GM12878 (cell line): ENCODE measurements around the gene CYB561A3. TPM values are rescaled to one million over a fixed set of nuclear protein-coding genes. Genes with fewer than 3 reads are reported as not detected.

Experiments used
- ATAC-seq: fragments of 200-7000 bp; cut with Tn5 transposase; 3 replicates; pipeline ENCODE4 v1.9.1; 2020; ENCODE audit warnings: mild to moderate bottlenecking, moderate library complexity
- BruUV-seq: library from RNA; stranded (reverse); fragments of 400-500 nt; replicated peaks from 2 replicates; lab custom pipeline; 2021; lab: Mats Ljungman, UMichigan
- CTCF ChIA-PET: fragments of 300-600 bp; sonication (Branson Sonifier 250); formaldehyde crosslinking; extraction: SDS; loops from one replicate; lab custom pipeline; 2021; ENCODE audit warnings: inconsistent platforms; lab: Yijun Ruan, JAX
- POLR2A ChIA-PET: fragments of 350-600 bp; formaldehyde crosslinking; extraction: SDS; loops from one replicate; lab custom pipeline; 2021; ENCODE audit warnings: inconsistent platforms; lab: Charles Lee
- RAD21 ChIA-PET: fragments of 300-600 bp; sonication (Branson Sonifier 250); formaldehyde crosslinking; loops from one replicate; lab custom pipeline; 2023; ENCODE audit warnings: antibody characterized with exemption; ENCODE audit not compliant: unreplicated experiment; lab: Charles Lee
- SMC1A ChIA-PET: fragments of 300-600 bp; sonication (Branson Sonifier 250); formaldehyde crosslinking; loops from one replicate; lab custom pipeline; 2023; ENCODE audit not compliant: unreplicated experiment, uncharacterized antibody; lab: Charles Lee
- DNase-seq: peaks from one replicate; pipeline ENCODE4 v3.0.0-alpha.2; 2011; ENCODE audit warnings: low read depth, low spot score
- FAIRE-seq: peaks from 3 replicates; lab custom pipeline; 2011; peaks lifted over from hg19 to GRCh38; lab: Jason Lieb, UNC
- H2AFZ ChIP-seq: 2 replicates; pipeline ENCODE4 v1.6.0; 2011; ENCODE audit warnings: low read depth, low read length, control low read depth; ENCODE audit not compliant: control insufficient read depth
- H3K27ac ChIP-seq: 2 replicates; pipeline ENCODE4 v1.5.1; 2011; ENCODE audit warnings: control low read depth; ENCODE audit not compliant: control insufficient read depth, insufficient read depth
- H3K27me3 ChIP-seq, 2 experiments: replicated peaks in 1 of 2; 2 replicates each; pipeline versions ENCODE4 v1.6.0 to v1.6.1; 2011; ENCODE audit warnings: low read length in 1 of 2; ENCODE audit not compliant: control insufficient read depth in 2 of 2, insufficient read depth in 2 of 2
- H3K36me3 ChIP-seq, 2 experiments: 2 replicates each; pipeline ENCODE4 v1.5.1; 2011; ENCODE audit warnings: low read length in 1 of 2; ENCODE audit not compliant: control insufficient read depth in 2 of 2, insufficient read depth in 2 of 2
- H3K4me1 ChIP-seq: 2 replicates; pipeline ENCODE4 v1.6.1; 2011; ENCODE audit warnings: mild to moderate bottlenecking, low read length, moderate library complexity, mixed read lengths; ENCODE audit not compliant: control insufficient read depth, insufficient read depth
- H3K4me2 ChIP-seq: 2 replicates; pipeline ENCODE4 v1.6.0; 2011; ENCODE audit warnings: control low read depth; ENCODE audit not compliant: control insufficient read depth, insufficient read depth
- H3K4me3 ChIP-seq: fragments of 200-600 bp; sonication (generic); 2 replicates; pipeline ENCODE4 v1.5.1; 2016
- H3K79me2 ChIP-seq: 2 replicates; pipeline ENCODE4 v1.6.0; 2011; ENCODE audit warnings: low read length; ENCODE audit not compliant: control insufficient read depth, insufficient read depth
- H3K9ac ChIP-seq: 2 replicates; pipeline ENCODE4 v1.8.0; 2011; ENCODE audit warnings: low read length, control low read depth, mixed read lengths; ENCODE audit not compliant: control insufficient read depth, insufficient read depth
- H3K9me3 ChIP-seq: replicated peaks from 3 replicates; pipeline ENCODE4 v1.5.1; 2011; ENCODE audit warnings: mild to moderate bottlenecking, low read length; ENCODE audit not compliant: control insufficient read depth, insufficient read depth
- H4K20me1 ChIP-seq: 2 replicates; pipeline ENCODE4 v1.6.0; 2011; ENCODE audit not compliant: control insufficient read depth, insufficient read depth
- CHD1 ChIP-seq: IDR thresholded peaks from 2 replicates; pipeline ENCODE4 v1.6.1; 2012; ENCODE audit warnings: low read depth, low read length, improper control_type of control experiment
- CREB1 ChIP-seq: IDR thresholded peaks from 2 replicates; pipeline ENCODE4 v1.6.1; 2012; ENCODE audit warnings: low read depth, mild to moderate bottlenecking, inconsistent platforms
- IKZF2 ChIP-seq, 2 experiments: fragments of 450-650 bp; IDR thresholded peaks; 2 replicates each; pipeline ENCODE4 v1.6.1; 2017; ENCODE audit warnings: mild to moderate bottlenecking in 2 of 2, moderate library complexity in 2 of 2
- NBN ChIP-seq: fragments of 450-650 bp; IDR thresholded peaks from 2 replicates; pipeline ENCODE4 v1.6.1; 2016
- TCF3 ChIP-seq: IDR thresholded peaks from 2 replicates; pipeline ENCODE4 v1.6.1; 2012; ENCODE audit warnings: low read depth, mild to moderate bottlenecking, low read length, borderline replicate concordance; ENCODE audit not compliant: insufficient read depth
- ZSCAN29 ChIP-seq: fragments of 450-650 bp; IDR thresholded peaks from 2 replicates; pipeline ENCODE4 v1.6.1; 2017; ENCODE audit warnings: mild to moderate bottlenecking, moderate library complexity
- WGBS: methylation state at CpG from one replicate; pipeline ENCODE4 v1.1.6; 2016; ENCODE audit warnings: low lambda C conversion rate; ENCODE audit not compliant: insufficient replicate concordance, insufficient coverage; ENCODE audit errors: missing lambda C conversion rate; 5-methylcytosine and 5-hydroxymethylcytosine counted together
- in situ Hi-C: fragments of 300-500 bp; cut with MboI; formaldehyde crosslinking; loops from 9 replicates; pipeline ENCODE4 v1.14.3; 2018; ENCODE audit warnings: mixed read lengths
- intact Hi-C: fragments of 100-400 bp; cut with micrococcal nuclease; formaldehyde crosslinking; loops from one replicate; pipeline ENCODE4 v1.14.2; 2022; ENCODE audit not compliant: unreplicated experiment
- polyA plus RNA-seq, 11 experiments: library from polyadenylated mRNA; depleted of rRNA in 4 of 11; unstranded in 6 of 11; stranded (reverse) in 5 of 11; fragments of >200 nt; fragmentation: Nextera tagmentation in 4 of 11; fragmentation: Illumina TruSeq in 1 of 11; extraction: Ambion mirVana in 4 of 11; extraction: Trizol in 1 of 11; gene quantifications; 1 replicate in 1 of 11; 2 replicates in 10 of 11; pipeline versions ENCODE4 v1.2.1 to v1.2.3, GENCODE V29; 2011 to 2016; ENCODE audit warnings: inconsistent platforms in 2 of 11, missing spikeins in 2 of 11, low read depth in 1 of 11
- total RNA-seq, 4 experiments: library from RNA; depleted of rRNA in 3 of 4; stranded (reverse); fragments of >200 nt in 3 of 4; fragmentation: Illumina TruSeq in 1 of 4; extraction: Trizol in 1 of 4; gene quantifications; 2 replicates each; pipeline versions ENCODE4 v1.2.1 to v1.2.3, GENCODE V29; 2013 to 2021
- TF ChIP-seq, protein P1 (sequence below): IDR thresholded peaks from 2 replicates; pipeline ENCODE4 v1.6.1; 2012; ENCODE audit warnings: low read length, inconsistent platforms

The CYB561A3 gene
- total and polyA plus RNA-seq, 10 of the 15 experiments (the other 5 are each of a cell fraction or from before 2014, with no cell fraction given): 40.1 to 169 (median 74.4) TPM

- ChIA-PET CTCF (interaction anchor here (1.2 to 10.2 kb wide), 18 partner anchors 8 to 504 kb away, joined by 3 to 729 read pairs (median 16); partner anchors contain the start of genes CPSF7, CYB561A3, SDHAF2 and TMEM138), SMC1A (interaction anchor here (0.8 to 8.1 kb wide), 15 partner anchors 10 to 100 kb away, joined by 3 to 414 read pairs (median 9); partner anchors contain the start of genes CYB561A3, TMEM138, TMEM216 and VWCE), POLR2A (interaction anchor here (0.6 to 5.9 kb wide), 9 partner anchors 19 to 164 kb away, joined by 3 to 86 read pairs (median 8); partner anchors contain the start of genes CYB561A3, TMEM138 and TMEM216), RAD21 (interaction anchor here (0.8 to 6.5 kb wide), 14 partner anchors 8 to 100 kb away, joined by 3 to 424 read pairs (median 8); partner anchors contain the start of genes CYB561A3, TMEM138, TMEM216 and VWCE)
- no TSS peak for BruUV-seq
- ATAC-seq (no peak), DNase-seq (no peak), FAIRE-seq (no peak)
- WGBS: 54% methylated on average over 1 of the region's 1 CpG
- no peaks in the 10 kb centered on the region for H3K9me3 ChIP-seq
- H3K79me2 ChIP-seq: peaks cover 39% of the 10 kb centered on the region
- H3K27me3 ChIP-seq: no peaks in the 10 kb centered on the region
- no peak overlapping the region; the same call in 1 of the 2 replicates for H3K4me2 ChIP-seq
- no peak overlapping the region for H3K27ac ChIP-seq
- H3K9ac ChIP-seq: no peak overlapping the region
- H3K4me1 ChIP-seq: peaks cover 20% of the 10 kb centered on the region
- H4K20me1 ChIP-seq: no peaks in the 10 kb centered on the region; the same call in 1 of the 2 replicates
- intact Hi-C loops: loop anchor here (10.0 kb wide), 1 partner anchor 81 kb away; no protein-coding TSS in a partner anchor
- TF ChIP-seq TCF3 (no peak), ZSCAN29 (no peak), CREB1 (no peak), CHD1 (no peak), NBN (no peak), IKZF2 (IDR thresholded peaks at IDR 0.05) (no peak)
- TF ChIP-seq, protein P1, sequence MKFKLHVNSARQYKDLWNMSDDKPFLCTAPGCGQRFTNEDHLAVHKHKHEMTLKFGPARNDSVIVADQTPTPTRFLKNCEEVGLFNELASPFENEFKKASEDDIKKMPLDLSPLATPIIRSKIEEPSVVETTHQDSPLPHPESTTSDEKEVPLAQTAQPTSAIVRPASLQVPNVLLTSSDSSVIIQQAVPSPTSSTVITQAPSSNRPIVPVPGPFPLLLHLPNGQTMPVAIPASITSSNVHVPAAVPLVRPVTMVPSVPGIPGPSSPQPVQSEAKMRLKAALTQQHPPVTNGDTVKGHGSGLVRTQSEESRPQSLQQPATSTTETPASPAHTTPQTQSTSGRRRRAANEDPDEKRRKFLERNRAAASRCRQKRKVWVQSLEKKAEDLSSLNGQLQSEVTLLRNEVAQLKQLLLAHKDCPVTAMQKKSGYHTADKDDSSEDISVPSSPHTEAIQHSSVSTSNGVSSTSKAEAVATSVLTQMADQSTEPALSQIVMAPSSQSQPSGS: no peak
- in situ Hi-C loops: loop anchor here (5.0 kb wide), 1 partner anchor 52 kb away; no protein-coding TSS in a partner anchor
- H3K4me3 ChIP-seq: no peak overlapping the region
- no peak overlapping the region for H2AFZ ChIP-seq
- H3K36me3 ChIP-seq: peaks cover 2 to 7% of the 10 kb centered on the region in 2 experiments; a peak in 3 of 4 replicates
Observed at GRCh38 chr11:61335355-61335710, 26.3 kb downstream of the CYB561A3 start.
